Amniotic epithelial cell (primary cell): Measurements from ENCODE around the gene PRKAG2.

Experiments used
- DNase-seq: peaks from one replicate; pipeline ENCODE4 v3.0.0-alpha.2; 2010; ENCODE audit warnings: low read depth

PRKAG2 gene

DNA sequence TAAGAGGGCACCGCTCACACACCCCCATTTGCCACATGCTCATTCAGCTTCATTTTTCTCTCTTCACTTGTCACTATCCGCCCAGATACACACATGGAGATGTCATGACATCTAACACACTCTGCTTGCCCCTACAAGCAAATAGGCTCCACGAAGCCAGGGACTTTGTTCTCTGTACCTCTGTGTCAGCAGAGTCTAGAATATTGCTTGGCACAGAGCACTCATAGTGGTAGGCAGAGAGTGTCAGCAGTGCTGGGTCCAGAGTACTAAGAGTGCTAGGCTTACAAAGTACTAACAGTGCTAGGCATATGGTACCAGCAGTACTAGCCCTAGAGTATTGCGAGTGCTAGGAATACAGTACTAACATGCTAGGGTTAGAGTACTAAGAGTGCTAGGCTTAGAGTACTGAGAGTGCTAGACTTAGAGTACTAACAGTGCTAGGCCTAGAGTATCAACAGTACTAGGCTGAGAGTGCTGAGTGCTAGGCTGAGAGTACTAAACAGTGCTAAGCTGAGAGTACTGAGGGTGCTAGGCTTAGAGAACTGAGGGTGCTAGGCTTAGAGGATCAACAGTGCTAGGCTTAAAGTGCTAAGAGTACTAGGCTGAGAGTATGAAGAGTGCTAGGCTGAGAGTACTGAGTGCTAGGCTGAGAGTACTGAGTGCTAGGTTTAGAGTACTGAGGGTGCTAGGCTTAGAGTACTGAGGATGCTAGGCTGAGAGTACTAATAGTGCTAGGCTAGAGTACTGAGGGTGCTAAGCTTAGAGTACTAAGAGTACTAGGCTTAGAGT lies 166.1 kb downstream of the PRKAG2 start:
- DNase-seq = no peak

DNA sequence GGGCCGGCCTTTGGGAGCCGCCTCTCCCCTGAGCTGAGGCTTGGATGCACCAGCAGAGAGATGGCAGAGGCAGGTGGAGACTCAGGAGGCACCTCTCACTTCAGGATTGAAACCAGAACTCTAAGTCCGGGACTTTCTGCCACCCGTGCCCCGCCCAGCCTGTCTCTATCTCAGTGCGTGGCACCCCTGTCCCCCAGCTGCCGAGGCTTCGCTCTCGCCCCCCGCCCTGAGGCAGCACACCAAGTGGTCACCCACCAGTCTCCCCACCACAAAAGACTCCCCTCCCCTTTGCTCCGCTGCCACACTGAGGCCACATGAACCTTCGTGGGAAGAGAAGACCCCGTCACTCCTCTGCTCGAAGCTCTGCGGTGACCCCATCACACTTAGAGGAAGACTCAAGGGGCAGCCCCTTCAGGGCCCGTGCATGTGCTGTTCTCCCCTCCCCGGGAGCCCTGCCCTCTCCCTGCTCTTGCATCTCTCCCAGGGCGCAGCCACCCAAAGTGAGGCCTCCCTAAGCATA lies 166.7 kb downstream of the PRKAG2 start:
- no peak for DNase-seq

- peak; percentile 69 for DNase-seq
Measured at GRCh38 chr7:151709141-151710038, 167.5 kb downstream of the PRKAG2 start.

GRCh38 chr7:151708610-151709009 lies 168.3 kb downstream of the PRKAG2 start:
- DNase-seq = no peak

GRCh38 chr7:151707757-151708156 lies 169.2 kb downstream of the PRKAG2 start:
- DNase-seq = no peak

GRCh38 chr7:151707105-151707469 lies 169.8 kb downstream of the PRKAG2 start:
- DNase-seq = no peak

DNA sequence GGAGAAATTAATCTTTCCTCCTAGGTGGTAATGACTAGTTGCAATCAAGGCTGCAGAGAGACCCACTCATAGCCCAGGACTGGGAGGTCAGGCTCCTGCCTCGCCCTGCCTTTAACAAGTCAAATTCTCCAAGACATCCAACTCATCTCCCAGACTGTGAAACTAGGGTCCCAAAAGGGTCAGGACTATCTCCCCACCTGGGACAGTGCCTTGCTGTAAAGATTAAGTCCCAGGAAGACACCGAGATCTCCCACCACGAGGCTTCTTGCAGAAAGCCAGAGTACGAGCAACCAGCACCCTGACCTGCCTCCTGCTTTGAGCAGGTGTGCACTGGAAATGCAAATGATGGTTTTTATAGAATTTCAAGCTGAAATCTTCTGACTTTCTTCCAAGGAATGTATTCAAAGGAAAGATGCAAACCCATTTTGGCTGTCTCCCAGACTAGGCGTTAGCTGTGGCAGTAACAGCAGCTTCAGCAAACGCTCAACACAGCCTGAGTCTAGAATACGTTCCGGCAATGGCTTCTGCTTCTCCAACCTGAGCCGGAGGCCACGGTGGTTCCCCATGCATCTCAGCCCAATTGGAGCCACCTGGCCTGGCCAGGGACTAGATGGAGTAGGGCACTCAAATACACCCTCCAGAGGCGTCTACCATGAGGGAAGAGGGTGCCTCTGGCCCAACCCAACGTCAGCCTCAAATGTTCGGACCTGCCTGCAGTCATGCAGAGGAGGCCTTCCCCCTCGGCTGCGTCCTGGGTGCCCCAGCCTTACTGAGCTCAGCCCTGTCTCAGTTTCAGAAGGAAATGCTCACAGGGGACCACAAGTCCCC lies 170.4 kb downstream of the PRKAG2 start:
- peak; percentile 42 for DNase-seq

GRCh38 chr7:151705636-151706276 lies 171.2 kb downstream of the PRKAG2 start:
- DNase-seq = peak; percentile 78

GRCh38 chr7:151704960-151705635 lies 171.8 kb downstream of the PRKAG2 start:
- DNase-seq = no peak

- no peak for DNase-seq
Measured at GRCh38 chr7:151704299-151704959, 172.5 kb downstream of the PRKAG2 start.

DNA sequence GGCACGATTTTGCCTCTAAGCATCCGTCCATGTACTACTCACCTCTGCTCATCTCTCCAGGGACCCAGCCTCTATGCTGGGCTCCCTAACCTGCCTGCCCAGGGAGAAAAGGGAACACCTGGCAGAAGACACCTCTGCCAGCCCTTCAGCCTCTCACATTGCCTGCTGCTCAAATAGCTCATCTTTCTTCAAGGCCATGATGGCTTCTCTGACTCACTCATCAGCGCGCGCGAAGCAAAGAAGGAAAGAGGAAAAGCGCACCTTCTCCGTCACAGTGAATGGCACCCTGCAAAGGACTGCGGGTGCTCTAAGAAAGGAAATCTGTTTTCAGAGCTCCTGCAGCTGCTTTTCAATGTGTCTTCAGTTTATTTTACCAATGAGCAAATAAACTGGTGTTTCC lies 174.0 kb downstream of the PRKAG2 start:
- no peak for DNase-seq

GRCh38 chr7:151700586-151701165 lies 176.2 kb downstream of the PRKAG2 start:
- peak; percentile 88 for DNase-seq

DNA sequence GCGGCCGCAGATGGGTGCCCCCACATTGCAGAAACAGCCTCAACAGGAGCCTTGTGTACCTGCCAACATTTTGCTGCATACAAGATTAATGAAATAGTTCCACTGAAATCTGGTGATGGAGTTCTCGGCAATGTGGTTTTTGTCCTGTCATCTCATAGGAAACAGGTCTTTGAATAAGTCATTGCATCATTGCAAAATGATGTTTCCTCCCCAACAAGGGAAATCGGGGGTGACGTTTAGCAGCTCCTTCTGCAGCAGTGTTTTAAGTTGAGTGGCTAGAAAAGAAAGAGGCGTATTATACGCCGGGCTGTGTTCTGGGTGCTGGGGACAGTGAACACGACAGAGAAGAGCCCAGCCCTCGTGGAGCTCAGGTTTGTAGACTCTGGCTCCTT lies 177.0 kb downstream of the PRKAG2 start:
- DNase-seq = peak; percentile 90

DNA sequence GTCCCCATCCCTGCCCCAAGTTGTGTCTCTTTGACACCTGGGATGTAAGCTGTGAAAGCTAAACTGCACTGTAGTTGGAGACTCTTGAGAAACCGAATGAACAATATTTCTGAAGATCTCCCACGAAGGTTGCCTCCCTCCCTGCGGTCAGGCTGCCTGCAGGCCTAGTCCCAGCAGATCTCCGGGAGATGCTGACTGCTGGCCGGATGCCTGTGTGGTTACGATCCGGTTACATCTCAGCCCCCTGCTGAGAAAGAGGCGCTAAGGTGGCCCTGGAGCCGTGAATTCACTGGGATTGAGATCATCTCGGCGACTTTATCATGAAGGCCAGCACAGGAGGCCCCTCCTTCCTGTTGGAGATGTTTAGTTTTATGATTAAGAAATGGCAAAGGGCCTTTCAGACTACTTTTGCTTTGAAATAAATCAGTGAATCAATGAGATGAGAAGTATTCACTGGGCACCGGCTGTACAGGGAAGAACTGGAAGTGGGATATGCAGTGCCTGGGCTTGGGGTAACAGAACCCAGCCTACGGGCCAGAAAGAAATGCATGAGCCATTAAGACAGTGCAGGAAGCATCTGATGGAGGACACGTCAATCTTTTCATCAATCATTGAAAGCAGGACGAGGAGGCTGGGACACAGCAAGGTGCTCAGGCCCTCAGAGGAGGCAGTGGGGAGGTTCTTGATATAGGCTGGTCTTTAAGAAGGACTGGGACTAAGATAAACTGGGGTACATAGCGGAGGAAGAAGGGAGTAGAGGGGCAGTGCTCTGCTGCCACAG lies 177.6 kb downstream of the PRKAG2 start:
- peak; percentile 98 for DNase-seq

- DNase-seq = no peak
Measured at GRCh38 chr7:151697942-151698341, 179.0 kb downstream of the PRKAG2 start.

GRCh38 chr7:151697515-151697895 lies 179.4 kb downstream of the PRKAG2 start:
- no peak for DNase-seq

DNA sequence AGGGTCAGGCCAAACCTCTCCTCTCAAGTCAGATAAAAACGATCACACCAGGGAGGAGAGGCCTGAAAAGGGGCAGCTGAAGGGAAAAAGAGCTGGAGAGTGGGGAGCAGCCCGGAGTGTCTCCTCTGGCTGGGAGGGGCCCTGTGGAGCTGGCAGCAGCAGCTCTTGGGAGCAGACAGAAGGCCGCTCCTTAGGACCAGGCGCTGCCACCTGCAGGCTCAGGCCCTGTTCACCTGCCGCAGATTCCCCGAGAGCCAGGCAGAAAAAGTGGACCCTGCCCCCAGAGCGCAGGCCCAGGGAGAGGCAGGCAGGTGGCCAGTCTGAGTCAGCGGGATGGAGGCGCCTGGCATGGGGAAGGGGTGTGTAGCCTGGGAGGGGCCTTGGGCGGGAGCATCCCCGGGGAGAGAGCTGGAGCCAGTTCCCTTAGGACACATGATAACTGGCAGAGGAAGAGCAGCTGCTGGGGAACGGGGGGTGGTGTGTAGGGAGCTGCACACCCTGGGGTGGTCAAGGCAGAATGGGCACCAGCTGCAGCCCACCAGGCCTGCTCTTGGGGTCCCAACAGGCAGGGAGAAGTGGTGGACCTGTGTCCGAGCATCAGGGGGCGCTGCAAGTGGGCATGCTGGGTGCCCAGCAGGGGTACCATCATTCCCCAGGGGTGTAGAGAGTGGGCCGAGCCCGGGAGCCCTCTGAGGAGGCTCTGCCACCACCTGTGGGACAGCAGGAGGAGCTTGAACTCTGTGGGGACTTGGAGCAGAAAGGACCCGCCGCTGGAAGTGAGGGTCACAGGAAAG lies 180.0 kb downstream of the PRKAG2 start:
- DNase-seq = peak; percentile 42

DNA sequence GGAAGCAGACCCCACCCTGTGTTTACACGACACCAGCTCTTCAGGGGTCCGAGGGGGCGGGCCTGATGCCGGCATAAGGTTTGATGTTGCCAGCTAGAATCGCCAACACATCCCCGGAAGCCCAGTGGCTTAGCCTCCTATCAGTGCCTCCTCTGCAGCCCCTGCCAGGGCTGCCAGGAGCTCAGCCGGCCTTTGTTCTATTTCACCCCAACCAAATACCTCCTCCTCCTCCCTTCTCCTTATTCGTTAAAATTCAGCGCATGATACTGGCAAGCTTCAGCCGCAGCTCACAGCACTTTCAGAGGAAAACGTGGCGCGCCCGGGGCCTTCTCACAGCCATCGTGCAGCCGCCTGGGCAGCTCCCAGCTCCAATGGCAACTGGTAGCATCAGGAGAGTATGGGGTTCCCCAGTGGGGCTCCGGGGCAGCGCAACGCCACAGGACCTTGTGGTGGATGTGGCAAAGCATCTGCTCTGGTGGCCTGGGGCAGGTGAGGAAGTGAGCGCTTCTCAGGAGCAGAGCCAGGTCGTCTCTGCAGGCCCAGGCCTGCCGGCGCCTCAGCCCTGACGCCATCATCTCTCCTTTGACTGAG lies 180.9 kb downstream of the PRKAG2 start:
- no peak for DNase-seq
